GM18511 (cell line): ENCODE measurements around the gene CDX2.
A peak's percentile ranks its signal among the peaks of the same experiment; 100 is the strongest.
"Not testable (repeated sequence)": the region's sequence is repeated elsewhere in the genome, so short reads cannot be mapped to it uniquely, and the experiment has no call there.

Experiments
- ATAC-seq: cut with Tn5 transposase; IDR thresholded peaks from one replicate; pipeline ENCODE4 v1.9.1; 2021; ENCODE audit warnings: mild to moderate bottlenecking, moderate library complexity; ENCODE audit not compliant: unreplicated experiment

Gene CDX2

GRCh38 chr13:27969082-27969865 is at the start of gene CDX2:
Gene CDX2, minus strand, starts transcription at chr13:27969315. Its CDS starts 309 bp downstream, at chr13:27969006.
- ATAC-seq: no peak

- ATAC-seq: no peak
Measured at GRCh38 chr13:28014301-28014700, 45.2 kb upstream of the CDX2 start.

- ATAC-seq: no peak
Measured at GRCh38 chr13:28013482-28013881, 44.4 kb upstream of the CDX2 start.

GRCh38 chr13:28012896-28013295 is 43.8 kb upstream of the CDX2 start:
- peak; percentile 95 for ATAC-seq

- peak; percentile 3 for ATAC-seq
Measured at GRCh38 chr13:28012383-28012782, 43.3 kb upstream of the CDX2 start.

- no peak for ATAC-seq
Measured at GRCh38 chr13:28010046-28010445, 40.9 kb upstream of the CDX2 start.

- ATAC-seq: not testable (repeated sequence)
Measured at GRCh38 chr13:28005016-28005415, 35.9 kb upstream of the CDX2 start.

- ATAC-seq: no peak
Measured at GRCh38 chr13:28002886-28003698, 34.0 kb upstream of the CDX2 start.

- ATAC-seq: no peak
Measured at GRCh38 chr13:28001837-28002473, 32.8 kb upstream of the CDX2 start.

- ATAC-seq: no peak
Measured at GRCh38 chr13:28001049-28001448, 31.9 kb upstream of the CDX2 start.

GRCh38 chr13:28000567-28000966 is 31.5 kb upstream of the CDX2 start:
- ATAC-seq: no peak

GRCh38 chr13:27997904-27998522 is 28.9 kb upstream of the CDX2 start:
- no peak for ATAC-seq

- ATAC-seq: no peak
Measured at GRCh38 chr13:27991881-27992280, 22.8 kb upstream of the CDX2 start.

- ATAC-seq: no peak
Measured at GRCh38 chr13:27988520-27988919, 19.4 kb upstream of the CDX2 start, which contains the start of gene URAD. Gene URAD, minus strand, starts transcription at chr13:27988693. Its CDS starts 56 bp downstream, at chr13:27988637.

- no peak for ATAC-seq
Measured at GRCh38 chr13:27985600-27985999, 16.5 kb upstream of the CDX2 start.

- no peak for ATAC-seq
Measured at GRCh38 chr13:27982361-27982760, 13.2 kb upstream of the CDX2 start.

GRCh38 chr13:27981006-27981708 is 12.0 kb upstream of the CDX2 start:
- no peak for ATAC-seq

- no peak for ATAC-seq
Measured at GRCh38 chr13:27980280-27980998, 11.3 kb upstream of the CDX2 start.

- no peak for ATAC-seq
Measured at GRCh38 chr13:27979765-27980279, 10.7 kb upstream of the CDX2 start.
